ENCODE data around the gene MICALL2.
A peak's percentile ranks its signal among the peaks of the same experiment; 100 is the strongest.

The MICALL2 gene

DNA sequence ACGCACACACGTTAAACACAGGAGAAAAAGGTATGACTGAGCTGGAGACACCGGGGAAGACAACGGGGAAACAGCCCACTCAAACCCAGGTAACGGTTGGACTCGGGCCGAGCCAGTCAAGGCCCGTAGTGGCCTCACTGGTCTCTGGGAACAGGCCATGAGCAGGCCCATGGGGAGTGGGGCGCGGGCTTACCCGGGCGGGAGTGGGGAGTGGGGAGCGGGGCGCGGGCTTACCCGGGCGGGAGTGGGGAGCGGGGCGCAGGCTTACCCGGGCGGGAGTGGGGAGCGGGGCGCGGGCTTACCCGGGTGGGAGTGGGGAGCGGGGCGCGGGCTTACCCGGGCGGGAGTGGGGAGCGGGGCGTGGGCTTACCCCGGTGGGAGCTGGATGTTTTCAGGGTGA is 33.4 kb upstream of the MICALL2 start:
- no peak for DNase-seq

DNA sequence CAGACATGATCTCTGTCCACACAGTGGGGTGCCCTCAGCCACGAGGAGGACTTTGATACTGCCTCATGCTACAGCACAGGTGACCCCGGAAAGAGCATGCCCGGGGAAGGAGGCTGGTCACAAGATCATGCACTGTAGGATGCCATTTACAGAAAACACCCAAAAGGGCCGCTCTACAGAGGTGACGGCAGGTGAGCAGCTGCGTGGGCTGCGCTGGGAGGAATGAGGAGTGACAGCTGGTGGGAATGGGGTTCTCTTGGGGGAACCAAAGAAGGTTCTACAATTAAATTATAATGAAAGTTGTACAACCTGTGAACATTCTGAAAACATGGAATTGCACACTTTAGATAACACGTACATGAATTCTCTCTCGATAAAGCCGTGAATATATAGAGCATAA is 33.0 kb upstream of the MICALL2 start:
- no peak for DNase-seq

DNA sequence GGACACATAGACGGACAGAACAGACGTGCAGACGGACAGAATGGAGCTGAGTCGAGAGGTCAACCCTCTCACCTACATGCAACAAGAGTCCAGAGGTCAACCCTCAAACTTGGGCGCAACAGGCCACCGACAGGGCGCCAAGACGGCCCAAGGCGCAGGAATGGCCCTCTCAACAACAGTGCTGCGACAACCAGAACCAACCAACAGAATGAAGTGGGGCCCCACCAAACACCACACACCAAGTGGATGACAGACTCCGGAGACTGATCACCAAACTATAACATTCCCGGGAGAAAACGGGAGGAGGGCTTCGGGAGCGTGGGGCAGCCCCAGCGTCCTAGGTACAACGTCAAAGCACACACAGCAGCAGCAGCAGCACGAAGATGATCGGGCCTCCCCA is 31.6 kb upstream of the MICALL2 start:
- no peak for DNase-seq

DNA sequence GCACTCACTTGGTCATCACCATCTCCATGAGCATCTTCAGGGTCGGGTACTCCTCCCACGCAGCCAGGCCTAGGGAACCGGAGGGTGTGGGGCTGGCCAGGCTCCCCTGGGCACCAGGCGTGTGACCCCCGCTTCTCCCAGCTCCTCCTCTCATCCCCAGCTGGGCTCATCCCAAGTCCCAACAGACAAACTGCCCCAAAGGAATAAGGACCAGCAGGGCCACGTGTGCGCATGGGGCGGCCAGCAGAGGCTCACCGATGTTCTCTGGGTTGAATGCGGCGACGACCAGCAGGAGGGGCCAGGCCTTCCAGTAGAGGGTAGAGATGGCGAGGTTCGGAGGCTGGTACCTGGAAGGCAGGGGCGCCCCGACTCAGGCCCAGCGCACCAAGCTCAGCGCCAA is 30.1 kb upstream of the MICALL2 start:
- no peak for DNase-seq

DNA sequence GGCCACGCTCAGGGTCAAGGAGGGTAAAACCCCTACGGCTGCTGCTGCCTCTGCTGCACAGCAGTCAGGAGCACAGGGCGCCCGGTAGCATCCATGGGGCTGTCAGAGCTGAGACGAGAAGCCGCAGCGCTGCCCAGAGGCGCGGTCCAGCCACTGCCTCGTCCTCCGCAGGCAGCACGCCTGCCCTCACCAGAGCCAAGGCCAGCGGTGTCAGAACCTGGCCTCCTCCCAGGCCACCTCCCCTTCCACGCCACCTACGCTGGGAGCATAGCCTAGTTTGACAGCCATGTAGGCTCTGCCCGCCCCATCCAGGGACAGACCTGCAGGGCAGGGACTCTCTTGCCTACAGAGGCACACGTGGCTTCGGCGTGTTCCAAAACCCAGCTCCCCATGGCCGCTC is 28.7 kb upstream of the MICALL2 start:
- DNase-seq = no peak

DNA sequence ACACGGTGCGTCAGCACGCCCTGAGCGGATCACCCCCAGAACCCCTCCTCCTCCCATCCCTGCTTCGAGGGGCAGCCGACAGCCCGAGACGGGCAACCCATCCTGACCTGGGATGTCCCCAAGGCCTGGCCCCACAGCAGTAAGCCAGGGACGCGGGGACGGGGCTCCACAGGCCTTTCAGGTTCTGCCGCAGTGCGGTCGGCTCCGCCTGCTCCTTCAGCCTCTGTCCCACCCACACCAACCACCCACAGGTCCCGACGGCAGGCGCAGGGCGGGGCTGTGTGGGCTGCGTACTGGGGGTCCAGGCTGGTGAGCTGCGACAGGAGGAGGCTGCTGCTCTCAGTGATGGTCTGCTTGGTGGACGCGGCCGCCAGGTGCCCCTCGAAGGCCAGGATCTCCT is 28.2 kb upstream of the MICALL2 start:
- DNase-seq = no peak

DNA sequence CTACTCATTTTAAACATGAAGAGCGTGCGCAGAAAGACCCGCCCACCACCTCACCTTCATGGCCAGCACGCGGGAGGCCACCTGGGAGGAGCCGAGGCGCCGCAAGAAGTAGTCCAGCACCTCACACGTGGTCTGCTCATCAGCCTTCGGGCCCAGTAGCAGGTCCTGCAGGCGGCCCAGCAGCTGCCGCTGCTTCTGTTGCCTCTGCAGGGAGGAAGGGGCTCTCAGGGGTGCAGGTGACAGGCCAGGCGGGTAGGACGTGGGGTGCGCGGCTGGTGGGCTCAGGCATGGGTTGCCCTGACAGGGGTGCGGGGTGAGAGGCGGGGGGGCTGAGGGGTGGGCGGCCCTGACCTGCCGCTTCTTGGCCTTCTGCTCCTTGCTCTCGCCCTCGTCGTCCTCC is 27.3 kb upstream of the MICALL2 start:
- DNase-seq = no peak

DNA sequence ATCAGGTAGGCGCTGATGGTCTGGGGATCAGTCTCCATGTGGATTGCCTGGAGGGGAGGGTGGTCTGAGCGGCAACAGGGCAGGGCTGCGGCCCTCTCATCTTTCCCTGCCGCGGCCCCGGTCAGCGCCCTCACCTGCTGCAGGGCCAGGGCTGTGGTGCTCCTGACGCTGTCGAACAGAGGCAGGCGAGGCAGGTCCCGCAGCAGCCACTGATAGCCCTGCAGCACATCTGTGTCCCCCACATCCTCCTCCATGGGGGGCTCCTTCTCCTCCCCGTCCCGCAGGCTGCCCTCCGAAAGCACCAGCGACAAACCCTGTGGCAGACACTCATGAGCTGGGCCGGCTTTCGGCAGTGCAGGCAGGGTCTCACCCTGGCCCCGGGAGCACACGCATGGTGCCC is 25.9 kb upstream of the MICALL2 start:
- DNase-seq = no peak

DNA sequence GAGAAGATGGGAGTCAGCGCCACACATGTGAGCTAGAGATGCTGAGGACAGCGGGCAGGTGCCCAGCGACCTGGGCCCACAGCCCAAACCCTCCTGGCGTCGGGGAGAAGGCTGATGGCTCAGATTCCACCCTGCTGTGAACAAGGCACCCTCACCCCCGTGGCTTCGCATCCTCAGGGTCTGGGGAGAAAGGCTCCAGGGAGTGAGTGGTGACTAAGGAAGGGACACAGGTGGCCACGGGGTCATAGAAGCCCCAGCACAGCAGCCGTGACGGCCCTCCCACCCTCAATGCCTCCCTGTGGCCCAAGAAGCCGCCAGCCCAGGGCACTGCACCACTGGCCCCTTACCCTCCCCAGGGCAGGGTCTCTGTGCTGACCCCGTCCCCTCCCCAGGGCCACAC is 25.3 kb upstream of the MICALL2 start:
- DNase-seq = no peak

DNA sequence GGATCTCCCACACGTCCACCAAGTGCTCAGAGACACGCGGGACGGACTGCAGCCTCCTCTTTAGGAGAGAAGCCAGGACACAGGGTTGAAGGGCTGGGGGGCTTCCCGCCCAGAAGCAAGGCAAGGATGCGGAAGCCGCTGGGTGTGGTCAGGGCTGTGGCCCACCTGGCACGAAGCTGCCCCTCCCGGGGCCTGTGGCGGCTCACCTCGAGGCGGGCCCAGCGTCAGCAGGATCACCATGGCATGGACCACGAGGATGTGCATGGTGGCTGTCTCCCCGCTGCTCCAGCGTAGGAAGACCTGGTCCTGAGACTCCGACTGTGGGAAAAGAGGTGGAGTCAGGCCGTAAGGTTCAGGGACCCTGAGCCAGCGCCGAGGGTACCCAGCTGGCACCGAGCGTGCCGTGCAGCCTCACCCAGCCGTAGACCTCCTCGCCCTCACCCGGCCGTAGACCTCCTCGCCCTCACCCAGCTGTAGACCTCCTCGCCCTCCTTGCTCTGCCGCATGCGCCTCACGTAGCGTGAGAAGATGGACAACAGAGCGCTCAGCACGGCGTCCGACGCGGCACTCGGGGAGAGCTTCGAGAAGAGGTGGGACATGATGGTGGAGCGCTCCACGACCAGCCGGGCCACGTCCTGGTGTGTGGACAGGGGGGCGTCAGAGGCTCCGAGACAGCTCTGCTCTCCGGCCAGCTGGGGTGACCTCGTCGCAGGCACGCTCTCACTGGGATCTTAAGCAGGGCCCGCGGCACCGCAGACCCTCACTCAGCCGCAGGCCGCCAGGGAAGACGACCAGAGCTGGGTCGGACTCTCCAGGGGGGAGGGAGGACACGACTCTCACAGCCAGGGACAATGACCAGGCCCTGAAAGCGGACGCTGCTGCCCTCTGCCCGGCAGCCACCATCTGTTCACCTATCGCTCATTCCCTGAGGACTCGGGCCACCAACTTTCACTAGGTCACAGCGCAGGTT is 24.6 kb upstream of the MICALL2 start:
- no peak for DNase-seq

DNA sequence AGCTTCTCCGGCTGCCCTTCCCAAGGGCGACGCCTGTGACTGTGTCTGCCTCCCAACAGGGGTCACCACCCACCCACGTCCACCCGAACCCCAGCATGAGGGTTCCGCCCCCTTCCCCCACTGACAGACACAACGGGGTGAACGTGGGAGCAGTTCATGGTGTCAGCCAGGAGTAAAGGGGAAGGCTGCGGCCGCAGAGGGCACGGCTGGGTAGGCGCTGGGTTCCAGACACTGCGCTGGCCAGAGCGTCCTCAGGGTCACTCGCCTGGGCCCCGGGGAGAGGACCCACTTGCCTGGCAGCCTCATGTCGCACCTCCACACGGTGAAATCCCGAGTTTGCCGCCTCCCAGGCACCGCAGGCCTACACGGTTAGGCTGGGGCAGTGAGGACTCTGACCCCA is 23.8 kb upstream of the MICALL2 start:
- DNase-seq = no peak

DNA sequence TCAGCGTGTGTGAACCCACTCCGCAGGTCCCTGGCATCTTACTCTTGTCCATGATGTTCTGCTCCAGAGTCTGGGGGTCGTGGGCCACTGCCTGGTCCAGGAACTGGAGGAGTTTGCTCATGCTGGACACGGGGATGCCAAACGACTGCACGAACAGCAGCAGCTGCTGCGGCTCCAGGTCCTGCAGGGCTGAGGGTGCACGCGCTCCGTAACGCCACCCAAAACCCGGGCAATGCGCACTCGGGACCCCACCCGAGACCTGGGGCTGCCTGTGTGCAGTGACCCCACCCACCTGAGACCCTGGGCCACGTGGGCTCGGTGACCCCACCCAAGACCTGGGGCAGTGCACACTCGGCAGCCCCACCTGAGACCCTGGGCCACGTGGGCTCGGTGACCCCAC is 22.0 kb upstream of the MICALL2 start:
- DNase-seq = no peak

DNA sequence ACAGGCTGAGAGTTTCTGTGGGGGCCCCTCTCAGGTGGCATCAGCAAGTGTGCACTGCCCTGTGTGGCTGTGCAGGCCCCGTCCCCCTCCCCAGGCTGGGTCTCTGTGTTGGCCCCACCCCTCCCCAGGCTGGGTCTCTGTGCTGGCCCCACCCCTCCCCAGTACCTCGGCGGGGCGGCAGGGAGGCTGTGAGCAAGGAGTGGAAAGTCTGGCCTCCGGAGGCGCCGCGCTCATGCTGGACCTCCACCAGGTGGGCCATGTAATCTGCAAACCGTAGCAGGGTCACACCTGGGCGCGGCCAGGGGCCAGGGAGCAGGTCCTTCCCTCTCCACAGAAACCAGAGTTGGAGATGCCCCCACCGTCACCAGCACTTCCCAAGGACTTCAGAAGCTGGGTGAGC is 21.4 kb upstream of the MICALL2 start:
- no peak for DNase-seq

DNA sequence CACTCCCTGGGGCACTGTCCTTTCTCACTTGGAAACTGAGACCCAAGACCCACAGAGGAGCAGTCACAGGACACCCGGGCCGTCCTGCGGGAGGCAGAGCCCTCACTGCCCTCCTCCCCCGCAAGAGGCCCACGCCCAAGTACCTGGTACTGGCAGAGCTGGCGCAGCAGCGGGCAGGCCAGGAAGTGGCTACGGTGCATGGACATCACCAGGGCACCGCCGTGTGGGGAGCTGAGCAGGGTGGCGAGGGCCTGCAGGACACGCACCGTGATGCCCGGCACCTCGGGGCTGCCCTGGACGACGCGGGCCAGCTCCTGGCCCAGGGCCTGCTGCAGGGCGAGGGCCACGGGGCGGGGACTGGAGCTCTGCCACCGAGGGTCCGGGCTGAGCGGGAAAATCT is 20.0 kb upstream of the MICALL2 start:
- no peak for DNase-seq

DNA sequence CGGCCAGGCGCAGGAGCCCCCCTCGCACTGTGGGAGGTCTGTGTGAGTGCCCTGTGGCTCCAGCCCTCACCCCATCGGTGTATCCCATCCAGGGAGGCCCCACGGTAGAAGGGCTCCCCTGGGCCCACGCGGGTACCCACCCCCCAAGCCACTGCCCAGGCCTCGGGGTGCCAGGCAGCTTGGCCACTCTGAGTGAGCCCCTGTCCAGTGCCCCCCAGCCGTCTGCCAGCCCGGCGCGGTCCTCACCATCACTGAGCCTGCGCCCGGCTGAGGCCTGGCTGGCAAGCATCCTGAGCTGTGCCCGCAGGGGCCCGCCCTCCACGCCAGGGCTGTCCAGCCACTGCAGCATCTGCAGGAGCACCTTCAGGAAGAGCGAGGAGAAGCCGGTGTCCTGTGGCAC is 19.2 kb upstream of the MICALL2 start:
- no peak for DNase-seq

DNA sequence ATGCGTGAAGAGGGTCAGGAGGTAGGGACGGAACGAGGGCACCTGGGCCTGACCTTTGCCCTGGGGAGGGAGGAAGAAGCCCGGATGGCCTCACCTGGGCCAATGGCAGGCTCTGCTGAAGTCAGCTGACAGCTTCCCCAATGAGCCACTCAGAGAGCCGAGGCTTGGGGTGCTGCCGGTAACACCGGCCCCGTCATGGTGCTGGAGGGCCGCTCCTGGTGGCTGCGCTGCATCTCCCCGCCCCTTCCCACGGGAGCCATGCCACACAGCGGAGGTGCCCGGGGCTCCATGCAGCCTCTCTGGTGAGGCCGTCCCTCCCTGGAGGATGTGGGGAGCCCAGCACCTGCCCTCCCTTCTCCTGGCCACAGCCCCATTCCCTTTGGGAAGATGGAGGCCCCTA is 17.6 kb upstream of the MICALL2 start:
- DNase-seq = no peak

DNA sequence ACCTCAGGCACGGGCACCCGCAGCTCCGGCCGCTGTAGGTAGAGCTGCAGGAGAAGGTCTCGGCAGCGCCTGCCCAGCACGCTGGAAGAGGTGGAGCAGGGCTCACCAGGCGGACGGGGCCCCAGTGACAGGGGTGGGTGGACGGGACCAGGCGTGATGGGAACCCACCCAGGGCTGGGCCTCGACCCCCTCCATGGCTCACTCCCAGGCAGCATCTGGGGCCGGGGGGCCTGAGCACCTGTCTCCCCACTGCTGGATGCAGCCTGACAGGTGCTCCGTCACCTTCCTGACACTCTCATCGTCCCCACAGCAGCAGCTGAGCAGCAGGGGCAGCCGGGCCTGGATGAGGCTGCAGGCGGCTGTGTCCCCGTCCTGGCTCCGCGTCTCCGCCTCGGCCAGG is 16.7 kb upstream of the MICALL2 start:
- DNase-seq = no peak

DNA sequence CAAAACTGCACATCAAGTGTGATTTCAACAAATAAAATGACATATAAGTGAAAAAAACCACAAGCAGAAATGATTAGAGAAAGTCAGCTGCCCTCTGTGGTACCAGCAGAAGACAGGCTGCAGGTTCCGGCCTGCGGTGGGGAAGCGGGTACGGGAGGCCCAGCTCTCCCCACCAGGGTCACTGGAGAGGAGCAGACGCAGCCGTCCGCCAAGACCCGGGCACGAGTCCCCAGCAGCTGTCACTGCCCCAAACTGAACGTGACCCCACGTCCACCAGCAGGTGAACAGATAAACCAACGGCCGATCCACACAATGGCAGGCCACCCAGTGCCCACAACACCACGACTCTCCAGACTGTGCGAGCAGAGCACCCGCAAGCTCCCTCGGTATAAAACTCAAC is 16.1 kb upstream of the MICALL2 start:
- DNase-seq = no peak

DNA sequence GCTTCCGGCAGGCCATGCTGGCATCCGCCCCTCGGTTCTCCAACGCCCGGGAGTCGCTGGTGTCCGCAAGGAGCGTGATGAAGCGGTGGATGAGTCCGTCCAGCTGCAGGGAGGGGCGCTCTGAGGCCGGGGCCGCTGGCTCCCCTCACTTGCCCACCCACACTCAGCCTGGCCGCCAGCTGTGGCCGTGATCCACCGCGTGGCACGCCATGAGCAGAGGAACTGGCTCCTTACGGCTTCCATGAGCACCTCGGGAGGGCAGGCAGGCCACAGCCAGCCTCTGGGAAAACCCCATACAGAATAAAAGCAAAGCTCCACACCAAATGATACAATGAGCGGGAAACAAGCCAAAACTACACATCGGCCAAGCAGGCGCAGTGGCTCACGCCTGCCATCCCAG is 15.5 kb upstream of the MICALL2 start:
- DNase-seq = no peak

DNA sequence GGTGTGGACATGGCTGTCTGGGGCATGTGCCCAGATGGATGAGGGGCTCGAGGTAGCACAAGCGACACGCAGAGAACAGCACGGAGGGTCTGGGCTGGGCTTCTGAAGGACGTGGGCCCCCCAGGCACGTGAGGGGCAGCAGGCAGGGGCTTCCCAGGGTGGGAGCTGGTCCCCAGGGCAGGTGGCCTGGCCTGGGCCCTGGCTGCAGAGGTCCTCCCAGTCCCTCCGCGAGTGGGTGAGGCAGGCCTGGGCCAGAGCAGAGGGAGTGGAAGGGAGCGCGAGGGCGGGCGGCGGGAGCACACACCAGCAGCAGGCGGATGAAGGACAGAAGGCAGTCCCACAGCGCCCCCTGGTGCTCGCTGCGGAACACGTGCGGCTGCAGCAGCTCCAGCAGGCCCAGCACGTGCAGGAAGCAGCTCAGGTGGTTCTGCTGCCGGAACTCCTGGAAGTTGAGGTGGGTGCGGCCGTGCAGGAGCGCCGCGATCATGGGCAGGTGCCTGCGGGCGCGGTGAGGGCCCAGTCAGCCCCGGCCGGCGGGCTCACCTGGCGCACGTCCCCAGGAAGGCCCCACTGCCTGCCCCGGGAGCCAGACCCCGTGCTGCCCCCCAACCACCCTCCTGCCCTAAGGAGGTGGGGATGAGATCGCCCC is 14.7 kb upstream of the MICALL2 start:
- DNase-seq = peak; percentile 74

DNA sequence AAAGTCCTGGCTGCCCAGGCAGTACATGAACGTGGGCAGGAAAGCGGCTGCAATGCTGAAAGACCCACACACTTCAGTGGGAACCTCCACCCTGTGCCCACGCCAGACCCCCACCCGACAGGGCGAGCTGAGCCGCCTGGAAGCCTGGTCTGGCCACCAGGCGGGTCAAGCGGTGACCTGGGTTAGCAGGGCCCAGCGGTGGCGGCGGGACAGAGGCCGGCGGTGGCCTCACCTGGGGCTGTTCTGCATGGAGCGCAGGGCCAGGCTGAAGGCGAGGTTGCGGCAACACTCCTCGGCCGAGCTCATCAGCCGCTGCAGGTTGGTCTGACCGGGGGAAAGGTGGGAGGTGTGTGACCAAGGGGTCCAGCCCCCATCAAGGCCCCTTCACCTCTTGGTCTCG is 11.6 kb upstream of the MICALL2 start:
- no peak for DNase-seq

DNA sequence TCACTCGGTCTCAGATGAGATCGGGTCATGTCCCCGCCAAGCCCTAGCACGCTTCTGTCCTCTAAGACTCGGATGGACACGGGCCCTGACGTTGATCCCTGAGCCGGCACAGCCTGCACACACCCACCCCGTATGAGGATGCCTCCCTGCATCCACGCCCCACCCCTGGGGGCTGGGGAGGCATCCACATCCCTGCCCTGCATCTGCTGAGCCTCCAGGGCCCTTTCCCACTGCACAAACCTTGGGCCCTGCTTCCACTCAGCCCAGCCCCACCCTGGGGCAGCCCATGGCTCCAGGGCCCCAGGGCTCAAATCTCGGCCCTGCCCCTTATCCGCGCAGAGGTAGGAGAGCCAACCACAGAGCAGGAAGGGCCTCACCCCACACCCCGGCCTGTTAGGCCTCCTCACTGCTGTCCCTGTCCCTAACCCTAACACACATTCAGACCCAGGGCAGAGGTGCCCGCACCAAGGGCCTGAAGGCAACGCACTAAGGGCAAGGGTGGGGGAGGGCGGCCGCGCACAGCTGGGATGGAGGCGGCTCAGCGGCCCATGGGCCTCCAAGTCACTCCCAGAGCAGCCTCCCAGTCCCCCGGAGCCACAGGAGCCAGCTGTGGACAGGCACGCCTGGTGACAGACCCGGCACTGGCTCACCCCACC is 9.5 kb upstream of the MICALL2 start:
- DNase-seq = no peak

DNA sequence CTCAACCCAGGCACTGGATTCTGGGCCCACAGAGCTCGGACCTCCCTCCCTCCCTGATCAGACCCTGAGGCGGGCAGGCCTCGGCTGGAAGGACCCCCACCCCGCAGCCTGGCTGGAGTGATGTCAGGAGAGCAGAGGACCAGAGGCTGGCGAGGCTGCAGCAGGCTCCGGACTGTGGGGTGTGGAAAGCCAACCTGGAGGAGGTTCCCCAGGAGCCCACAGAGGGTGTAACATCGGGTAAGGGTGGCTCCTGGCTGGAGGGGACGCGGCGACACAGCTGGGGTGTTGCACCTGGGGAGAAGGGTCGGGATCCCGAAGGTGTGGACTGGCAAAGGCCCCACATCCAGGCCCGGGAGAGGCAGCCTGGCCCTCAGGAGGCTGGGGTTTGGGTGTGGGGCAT is 8.9 kb upstream of the MICALL2 start:
- no peak for DNase-seq

Measured in fibroblast of skin of right biceps (primary cell).